Liver (tissue), 9 donors: Measurements from ENCODE around the gene PHLPP2. TPM values are rescaled to one million over a fixed set of nuclear protein-coding genes. Genes with fewer than 3 reads are reported as not detected.

Source experiments
- DNase-seq: peaks from one replicate; pipeline ENCODE4 v3.0.0-alpha.2; 2017; ENCODE audit warnings: low spot score
- H3K27ac ChIP-seq, 2 donors: one replicate each; pipeline ENCODE4 v1.7.0; 2013; ENCODE audit warnings: inconsistent platforms in 2 of 2, low read length in 2 of 2, control low read depth in 1 of 2, low read depth in 1 of 2, mild to moderate bottlenecking in 1 of 2
- H3K27me3 ChIP-seq, 4 donors: one replicate each; pipeline versions ENCODE4 v1.6.1 to v1.7.0; 2013; ENCODE audit warnings: low read length in 3 of 4, inconsistent platforms in 1 of 4, mild to moderate bottlenecking in 1 of 4, moderate library complexity in 1 of 4; ENCODE audit not compliant: control insufficient read depth in 4 of 4, insufficient read depth in 4 of 4
- H3K36me3 ChIP-seq, 4 donors: one replicate each; pipeline versions ENCODE4 v1.6.1 to v1.7.0; 2013; ENCODE audit warnings: low read length in 3 of 4, mild to moderate bottlenecking in 3 of 4, low read depth in 1 of 4, moderate library complexity in 1 of 4; ENCODE audit not compliant: control insufficient read depth in 4 of 4, insufficient read depth in 3 of 4
- H3K4me1 ChIP-seq, 4 donors: one replicate each; pipeline versions ENCODE4 v1.6.1 to v1.7.0; 2013; ENCODE audit warnings: low read length in 3 of 4, mild to moderate bottlenecking in 3 of 4, moderate library complexity in 1 of 4; ENCODE audit not compliant: control insufficient read depth in 4 of 4, insufficient read depth in 4 of 4
- H3K4me3 ChIP-seq, 3 donors: one replicate each; pipeline versions ENCODE4 v1.6.1 to v1.7.0; 2013; ENCODE audit warnings: low read length in 3 of 3, control low read depth in 1 of 3, low read depth in 1 of 3, mild to moderate bottlenecking in 1 of 3
- H3K9ac ChIP-seq, 2 donors: one replicate each; pipeline ENCODE4 v1.7.0; 2013; ENCODE audit warnings: low read length in 2 of 2, mild to moderate bottlenecking in 2 of 2, moderate library complexity in 2 of 2, control low read depth in 1 of 2, low read depth in 1 of 2
- H3K9me3 ChIP-seq, 4 donors: one replicate each; pipeline versions ENCODE4 v1.6.1 to v1.7.0; 2013; ENCODE audit warnings: low read length in 3 of 4; ENCODE audit not compliant: control insufficient read depth in 4 of 4
- EGR1 ChIP-seq, 2 donors: IDR thresholded peaks; 2 replicates each; pipeline ENCODE4 v1.6.1; 2016 to 2018; ENCODE audit warnings: antibody characterized with exemption in 2 of 2, low read depth in 2 of 2
- FOXA1 ChIP-seq: IDR thresholded peaks from 2 replicates; pipeline ENCODE4 v1.6.1; 2016; ENCODE audit warnings: antibody characterized with exemption
- FOXA2 ChIP-seq: IDR thresholded peaks from 2 replicates; pipeline ENCODE4 v1.6.1; 2016; ENCODE audit warnings: antibody characterized with exemption
- GABPA ChIP-seq, 2 donors: IDR thresholded peaks in 1 of 2; conservative IDR thresholded peaks in 1 of 2; 2 replicates each; pipeline ENCODE4 v1.6.1; 2016; ENCODE audit warnings: antibody characterized with exemption in 2 of 2, mild to moderate bottlenecking in 1 of 2, moderate library complexity in 1 of 2
- HNF4A ChIP-seq, 2 donors: conservative IDR thresholded peaks; 2 replicates each; pipeline ENCODE4 v1.6.1; 2016; ENCODE audit warnings: antibody characterized with exemption in 2 of 2, mild to moderate bottlenecking in 2 of 2
- HNF4G ChIP-seq: IDR thresholded peaks from 2 replicates; pipeline ENCODE4 v1.6.1; 2016; ENCODE audit warnings: antibody characterized with exemption
- JUND ChIP-seq, 2 donors: IDR thresholded peaks; 2 replicates each; pipeline ENCODE4 v1.6.1; 2016; ENCODE audit warnings: antibody characterized with exemption in 2 of 2
- NR2F2 ChIP-seq: IDR thresholded peaks from 2 replicates; pipeline ENCODE4 v1.6.1; 2016; ENCODE audit warnings: antibody characterized with exemption
- RAD21 ChIP-seq, 2 donors: IDR thresholded peaks; 2 replicates each; pipeline ENCODE4 v1.6.1; 2016; ENCODE audit warnings: antibody characterized with exemption in 2 of 2, mild to moderate bottlenecking in 2 of 2
- RXRA ChIP-seq, 2 donors: IDR thresholded peaks; 2 replicates each; pipeline ENCODE4 v1.6.1; 2017 to 2018; ENCODE audit warnings: antibody characterized with exemption in 2 of 2, mild to moderate bottlenecking in 1 of 2
- SP1 ChIP-seq: IDR thresholded peaks from 2 replicates; pipeline ENCODE4 v1.6.1; 2018; ENCODE audit warnings: antibody characterized with exemption, mild to moderate bottlenecking
- TAF1 ChIP-seq: conservative IDR thresholded peaks from 2 replicates; pipeline ENCODE4 v1.6.1; 2016; ENCODE audit warnings: antibody characterized with exemption, mild to moderate bottlenecking
- WGBS: extraction: QIAGEN DNeasy Blood & Tissue Kit; methylation state at CpG from one replicate; pipeline ENCODE4 v1.1.7; 2013; 5-methylcytosine and 5-hydroxymethylcytosine counted together
- polyA plus RNA-seq, 2 donors: library from polyadenylated mRNA; stranded (reverse) in 1 of 2; unstranded in 1 of 2; fragments of 200-250 nt in 1 of 2; fragments of >200 nt in 1 of 2; fragmentation: Nextera tagmentation in 1 of 2; extraction: Ambion mirVana in 1 of 2; gene quantifications; one replicate each; pipeline versions ENCODE4 v1.2.1 to v1.2.3, GENCODE V29; 2013 to 2015
- total RNA-seq, 2 donors: library from RNA; depleted of rRNA; stranded (reverse); fragments of >200 nt; gene quantifications; one replicate each; pipeline ENCODE4 v1.2.3, GENCODE V29; 2014
- TF ChIP-seq, protein P1 (sequence below): IDR thresholded peaks from 2 replicates; pipeline ENCODE4 v1.6.1; 2016; ENCODE audit warnings: antibody characterized with exemption
- TF ChIP-seq, protein P2 (sequence below): IDR thresholded peaks from 2 replicates; pipeline ENCODE4 v1.6.1; 2016; ENCODE audit warnings: antibody characterized with exemption
- TF ChIP-seq, protein P3 (sequence below): fragments of 150-350 bp; IDR thresholded peaks from 2 replicates; pipeline ENCODE4 v1.5.1; 2017; ENCODE audit warnings: improper control_type of control experiment, low read depth, low read length; ENCODE audit not compliant: missing input control
- TF ChIP-seq, protein P4 (sequence below): IDR thresholded peaks from 2 replicates; pipeline ENCODE4 v1.6.1; 2016; ENCODE audit warnings: antibody characterized with exemption, mild to moderate bottlenecking
- TF ChIP-seq, protein P5 (sequence below): IDR thresholded peaks from 2 replicates; pipeline ENCODE4 v1.6.1; 2016; ENCODE audit warnings: antibody characterized with exemption
- donor health status: healthy.
- donor health status: healthy.
- donor health status: healthy.
- donor health status: healthy.
- donor health status: healthy.

PHLPP2 gene
- total and polyA plus RNA-seq, 4 donors = 1.2 to 7.8 (median 3.9) TPM

DNA sequence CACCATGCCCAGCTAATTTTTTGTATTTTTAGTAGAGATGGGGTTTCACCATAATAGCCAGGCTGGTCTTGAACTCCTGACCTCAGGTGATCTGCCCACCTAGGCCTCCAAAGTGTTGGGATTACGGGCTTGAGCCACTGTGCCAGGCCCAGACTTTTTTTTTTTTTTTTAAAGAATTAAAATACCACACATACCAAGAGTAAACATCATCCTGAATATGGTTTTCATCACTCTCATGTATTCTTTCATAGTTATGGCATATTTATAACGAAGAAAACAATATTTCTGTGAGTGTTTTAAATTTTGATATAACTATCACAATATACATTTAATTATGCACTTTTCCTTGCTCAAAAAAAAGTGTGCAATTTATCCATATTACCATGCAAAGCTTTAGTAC is 50.3 kb downstream of the PHLPP2 start:
- H3K9me3 ChIP-seq = no peaks in the 10 kb centered on the region
- no peak overlapping the region for H3K27ac ChIP-seq
- H3K4me3 ChIP-seq = no peak overlapping the region
- no peak for DNase-seq
- peaks cover 0 to 9% (median 0%) of the 10 kb centered on the region in 4 donors for H3K4me1 ChIP-seq
- H3K36me3 ChIP-seq = peaks cover 2 to 11% (median 8%) of the 10 kb centered on the region in 4 donors
- WGBS = 97% methylated on average over 2 of the region's 2 CpGs
- TF ChIP-seq, protein P1, sequence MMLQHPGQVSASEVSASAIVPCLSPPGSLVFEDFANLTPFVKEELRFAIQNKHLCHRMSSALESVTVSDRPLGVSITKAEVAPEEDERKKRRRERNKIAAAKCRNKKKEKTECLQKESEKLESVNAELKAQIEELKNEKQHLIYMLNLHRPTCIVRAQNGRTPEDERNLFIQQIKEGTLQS = no peak
- TF ChIP-seq FOXA2 = no peak
- TF ChIP-seq HNF4G = no peak
- TF ChIP-seq, protein P2, sequence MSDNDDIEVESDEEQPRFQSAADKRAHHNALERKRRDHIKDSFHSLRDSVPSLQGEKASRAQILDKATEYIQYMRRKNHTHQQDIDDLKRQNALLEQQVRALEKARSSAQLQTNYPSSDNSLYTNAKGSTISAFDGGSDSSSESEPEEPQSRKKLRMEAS = no peak
- no peak for TF ChIP-seq EGR1 (IDR thresholded peaks at IDR 0.05; ENCODE audit: low read depth in 2 of 2)
- TF ChIP-seq JUND (IDR thresholded peaks at IDR 0.05) = no peak
- TF ChIP-seq HNF4A (conservative IDR thresholded peaks at IDR 0.05) = no peak
- TF ChIP-seq RAD21 (IDR thresholded peaks at IDR 0.05) = no peak
- TF ChIP-seq, protein P3, sequence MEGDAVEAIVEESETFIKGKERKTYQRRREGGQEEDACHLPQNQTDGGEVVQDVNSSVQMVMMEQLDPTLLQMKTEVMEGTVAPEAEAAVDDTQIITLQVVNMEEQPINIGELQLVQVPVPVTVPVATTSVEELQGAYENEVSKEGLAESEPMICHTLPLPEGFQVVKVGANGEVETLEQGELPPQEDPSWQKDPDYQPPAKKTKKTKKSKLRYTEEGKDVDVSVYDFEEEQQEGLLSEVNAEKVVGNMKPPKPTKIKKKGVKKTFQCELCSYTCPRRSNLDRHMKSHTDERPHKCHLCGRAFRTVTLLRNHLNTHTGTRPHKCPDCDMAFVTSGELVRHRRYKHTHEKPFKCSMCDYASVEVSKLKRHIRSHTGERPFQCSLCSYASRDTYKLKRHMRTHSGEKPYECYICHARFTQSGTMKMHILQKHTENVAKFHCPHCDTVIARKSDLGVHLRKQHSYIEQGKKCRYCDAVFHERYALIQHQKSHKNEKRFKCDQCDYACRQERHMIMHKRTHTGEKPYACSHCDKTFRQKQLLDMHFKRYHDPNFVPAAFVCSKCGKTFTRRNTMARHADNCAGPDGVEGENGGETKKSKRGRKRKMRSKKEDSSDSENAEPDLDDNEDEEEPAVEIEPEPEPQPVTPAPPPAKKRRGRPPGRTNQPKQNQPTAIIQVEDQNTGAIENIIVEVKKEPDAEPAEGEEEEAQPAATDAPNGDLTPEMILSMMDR = no peak
- TF ChIP-seq, protein P4, sequence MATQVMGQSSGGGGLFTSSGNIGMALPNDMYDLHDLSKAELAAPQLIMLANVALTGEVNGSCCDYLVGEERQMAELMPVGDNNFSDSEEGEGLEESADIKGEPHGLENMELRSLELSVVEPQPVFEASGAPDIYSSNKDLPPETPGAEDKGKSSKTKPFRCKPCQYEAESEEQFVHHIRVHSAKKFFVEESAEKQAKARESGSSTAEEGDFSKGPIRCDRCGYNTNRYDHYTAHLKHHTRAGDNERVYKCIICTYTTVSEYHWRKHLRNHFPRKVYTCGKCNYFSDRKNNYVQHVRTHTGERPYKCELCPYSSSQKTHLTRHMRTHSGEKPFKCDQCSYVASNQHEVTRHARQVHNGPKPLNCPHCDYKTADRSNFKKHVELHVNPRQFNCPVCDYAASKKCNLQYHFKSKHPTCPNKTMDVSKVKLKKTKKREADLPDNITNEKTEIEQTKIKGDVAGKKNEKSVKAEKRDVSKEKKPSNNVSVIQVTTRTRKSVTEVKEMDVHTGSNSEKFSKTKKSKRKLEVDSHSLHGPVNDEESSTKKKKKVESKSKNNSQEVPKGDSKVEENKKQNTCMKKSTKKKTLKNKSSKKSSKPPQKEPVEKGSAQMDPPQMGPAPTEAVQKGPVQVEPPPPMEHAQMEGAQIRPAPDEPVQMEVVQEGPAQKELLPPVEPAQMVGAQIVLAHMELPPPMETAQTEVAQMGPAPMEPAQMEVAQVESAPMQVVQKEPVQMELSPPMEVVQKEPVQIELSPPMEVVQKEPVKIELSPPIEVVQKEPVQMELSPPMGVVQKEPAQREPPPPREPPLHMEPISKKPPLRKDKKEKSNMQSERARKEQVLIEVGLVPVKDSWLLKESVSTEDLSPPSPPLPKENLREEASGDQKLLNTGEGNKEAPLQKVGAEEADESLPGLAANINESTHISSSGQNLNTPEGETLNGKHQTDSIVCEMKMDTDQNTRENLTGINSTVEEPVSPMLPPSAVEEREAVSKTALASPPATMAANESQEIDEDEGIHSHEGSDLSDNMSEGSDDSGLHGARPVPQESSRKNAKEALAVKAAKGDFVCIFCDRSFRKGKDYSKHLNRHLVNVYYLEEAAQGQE = no peak
- TF ChIP-seq GABPA (IDR thresholded peaks at IDR 0.05 in 1 of 2, conservative IDR thresholded peaks at IDR 0.05 in 1 of 2) = no peak
- no peaks in the 10 kb centered on the region for H3K27me3 ChIP-seq
- no peak overlapping the region for H3K9ac ChIP-seq

DNA sequence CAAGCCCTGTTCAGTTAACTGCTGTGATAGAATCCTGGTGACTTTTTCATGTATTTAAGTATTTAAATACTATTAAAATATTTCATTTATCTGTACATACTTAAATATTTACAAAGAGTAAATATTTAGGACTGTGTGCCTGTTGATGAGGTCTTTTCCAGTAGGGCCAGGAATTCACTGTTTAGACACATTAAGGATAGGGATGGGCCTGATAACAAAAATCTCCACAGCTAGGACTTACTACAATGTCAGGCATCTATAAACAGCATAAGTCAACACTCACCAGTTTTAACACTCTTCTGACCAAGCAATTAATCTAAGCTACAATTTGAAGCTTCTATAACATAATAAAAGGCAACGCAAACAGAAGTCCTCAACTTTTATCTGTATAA is 50.9 kb downstream of the PHLPP2 start:
- Histone ChIP-seq H3K9ac (no peak overlapping the region), H3K27ac (no peak overlapping the region), H3K27me3 (no peaks in the 10 kb centered on the region), H3K4me3 (no peak overlapping the region), H3K4me1 (peaks cover 0 to 9% (median 0%) of the 10 kb centered on the region in 4 donors), H3K9me3 (no peaks in the 10 kb centered on the region), H3K36me3 (peaks cover under 1 to 11% (median 5%) of the 10 kb centered on the region in 4 donors)
- DNase-seq = no peak
- TF ChIP-seq TAF1 (no peak), NR2F2 (no peak), EGR1 (IDR thresholded peaks at IDR 0.05; ENCODE audit: low read depth in 2 of 2) (no peak), JUND (IDR thresholded peaks at IDR 0.05) (no peak), SP1 (no peak), FOXA1 (no peak), RXRA (IDR thresholded peaks at IDR 0.05) (no peak), RAD21 (IDR thresholded peaks at IDR 0.05) (no peak), FOXA2 (no peak)
- TF ChIP-seq, protein P2 = no peak
- TF ChIP-seq, protein P5, sequence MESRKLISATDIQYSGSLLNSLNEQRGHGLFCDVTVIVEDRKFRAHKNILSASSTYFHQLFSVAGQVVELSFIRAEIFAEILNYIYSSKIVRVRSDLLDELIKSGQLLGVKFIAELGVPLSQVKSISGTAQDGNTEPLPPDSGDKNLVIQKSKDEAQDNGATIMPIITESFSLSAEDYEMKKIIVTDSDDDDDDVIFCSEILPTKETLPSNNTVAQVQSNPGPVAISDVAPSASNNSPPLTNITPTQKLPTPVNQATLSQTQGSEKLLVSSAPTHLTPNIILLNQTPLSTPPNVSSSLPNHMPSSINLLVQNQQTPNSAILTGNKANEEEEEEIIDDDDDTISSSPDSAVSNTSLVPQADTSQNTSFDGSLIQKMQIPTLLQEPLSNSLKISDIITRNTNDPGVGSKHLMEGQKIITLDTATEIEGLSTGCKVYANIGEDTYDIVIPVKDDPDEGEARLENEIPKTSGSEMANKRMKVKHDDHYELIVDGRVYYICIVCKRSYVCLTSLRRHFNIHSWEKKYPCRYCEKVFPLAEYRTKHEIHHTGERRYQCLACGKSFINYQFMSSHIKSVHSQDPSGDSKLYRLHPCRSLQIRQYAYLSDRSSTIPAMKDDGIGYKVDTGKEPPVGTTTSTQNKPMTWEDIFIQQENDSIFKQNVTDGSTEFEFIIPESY = no peak
- TF ChIP-seq, protein P1 = no peak
- TF ChIP-seq, protein P3 = no peak
- 96% methylated on average over 1 of the region's 1 CpG for WGBS
